GOT3 (cell line): Measurements from ENCODE around the gene FBXO9.
"Not testable (repeated sequence)": the region's sequence is repeated elsewhere in the genome, so short reads cannot be mapped to it uniquely, and the experiment has no call there.

Experiments used
- DNase-seq: peaks from one replicate; lab custom pipeline; 2025; ENCODE audit warnings: mixed read lengths; lab: John Stamatoyannopoulos, UW

FBXO9 gene

DNA sequence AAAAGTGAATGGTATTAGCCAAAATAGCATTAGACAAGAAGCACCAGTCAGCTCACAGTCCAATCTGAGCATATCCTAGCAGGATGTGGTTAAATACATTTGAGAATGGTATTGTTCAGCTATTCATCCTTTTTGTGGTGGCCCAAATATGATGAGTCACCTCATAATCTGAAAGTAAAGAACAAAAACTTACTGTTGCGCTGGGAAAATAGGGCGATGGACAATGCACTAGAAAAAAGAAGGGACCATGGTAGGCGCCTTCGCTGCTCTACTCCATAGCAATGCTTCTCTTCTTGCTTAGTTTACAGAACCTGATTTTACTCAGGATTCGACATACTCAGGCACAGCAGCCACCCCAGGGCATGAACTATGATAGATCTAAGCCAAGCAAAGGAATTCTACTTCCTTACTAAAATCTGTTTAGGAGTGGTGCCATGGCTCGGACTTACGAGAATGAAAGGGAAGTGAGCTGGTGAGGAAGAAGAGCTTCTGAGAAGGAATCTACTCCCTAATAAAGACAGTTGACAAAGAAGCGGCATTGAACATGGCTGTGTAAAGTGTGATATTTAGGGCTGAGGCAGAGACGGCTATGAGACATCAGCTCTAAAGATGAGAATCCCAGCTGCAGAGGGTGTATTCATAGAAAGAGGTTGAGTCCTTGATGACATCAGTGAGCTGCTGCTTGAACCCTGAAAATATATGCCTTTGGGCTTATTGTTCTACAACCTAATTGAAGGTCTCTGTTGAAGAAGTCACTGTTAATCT lies 16.6 kb upstream of the FBXO9 start:
- no peak for DNase-seq

GRCh38 chr6:53049415-53049814 lies 15.8 kb upstream of the FBXO9 start:
- no peak for DNase-seq

DNA sequence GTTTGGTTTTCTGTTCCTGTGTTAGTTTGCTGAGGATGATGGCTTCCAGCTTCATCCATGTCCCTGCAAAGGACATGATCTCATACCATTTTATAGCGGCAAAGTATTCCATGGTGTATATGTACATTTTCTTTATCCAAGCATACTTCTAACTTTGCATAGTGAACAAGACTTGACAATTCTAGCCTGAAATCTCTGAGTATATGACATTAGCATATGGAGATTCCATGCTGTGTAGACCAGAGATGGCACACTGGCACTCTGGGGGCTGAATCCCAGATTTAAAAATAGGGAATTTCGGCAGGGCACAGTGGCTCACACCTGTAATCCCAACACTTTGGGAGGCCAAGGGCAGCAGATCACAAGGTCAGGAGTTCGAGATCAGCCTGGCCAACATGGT lies 13.1 kb upstream of the FBXO9 start:
- not testable (repeated sequence) for DNase-seq

- no peak for DNase-seq
Observed at GRCh38 chr6:53054532-53054931, 10.7 kb upstream of the FBXO9 start.

- DNase-seq, result no peak
Observed at GRCh38 chr6:53055873-53056272, 9.3 kb upstream of the FBXO9 start.

GRCh38 chr6:53056273-53056672 lies 8.9 kb upstream of the FBXO9 start:
- DNase-seq, result no peak

DNA sequence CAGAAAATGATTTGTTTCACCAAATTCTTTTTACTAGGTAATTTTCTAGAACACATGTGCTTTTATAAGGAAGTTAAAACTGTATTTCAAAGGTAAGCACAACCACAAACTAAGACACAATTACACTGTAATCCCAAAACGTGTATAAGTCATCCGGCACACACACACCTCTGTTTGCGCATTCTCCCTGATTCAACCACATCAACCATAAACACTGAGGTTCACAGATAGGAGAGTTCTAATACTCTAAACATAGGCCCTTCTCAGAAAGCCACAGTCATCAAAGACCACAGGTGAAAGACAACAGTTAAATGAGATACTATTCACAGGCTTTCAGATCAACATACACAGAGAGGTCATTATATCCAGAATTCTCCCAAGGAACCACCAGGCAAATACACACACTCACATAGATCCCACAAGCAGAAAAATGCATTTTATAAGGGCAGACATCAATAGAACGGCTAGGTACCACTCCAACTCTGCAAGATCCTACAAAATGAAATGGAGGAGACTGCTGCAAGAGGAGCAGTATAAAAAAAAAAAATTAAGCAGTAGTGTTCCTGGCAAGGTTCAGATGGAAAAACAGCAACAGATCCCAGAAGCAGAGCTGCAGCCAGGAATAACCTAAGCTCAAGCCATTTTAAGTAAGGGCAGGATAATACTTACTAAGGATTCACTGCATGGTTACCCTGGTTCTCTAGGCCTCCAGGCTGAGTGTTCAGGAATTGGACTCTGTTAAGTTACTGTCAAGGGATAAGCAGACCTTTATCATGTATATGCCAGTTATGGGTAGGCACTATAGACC lies 6.6 kb upstream of the FBXO9 start:
- no peak for DNase-seq

- DNase-seq, result no peak
Observed at GRCh38 chr6:53059648-53060589, 5.3 kb upstream of the FBXO9 start.

GRCh38 chr6:53062169-53062539 lies 3.0 kb upstream of the FBXO9 start:
- no peak for DNase-seq

- DNase-seq, result not testable (repeated sequence)
Observed at GRCh38 chr6:53064255-53064654, 949 bp upstream of the FBXO9 start.

DNA sequence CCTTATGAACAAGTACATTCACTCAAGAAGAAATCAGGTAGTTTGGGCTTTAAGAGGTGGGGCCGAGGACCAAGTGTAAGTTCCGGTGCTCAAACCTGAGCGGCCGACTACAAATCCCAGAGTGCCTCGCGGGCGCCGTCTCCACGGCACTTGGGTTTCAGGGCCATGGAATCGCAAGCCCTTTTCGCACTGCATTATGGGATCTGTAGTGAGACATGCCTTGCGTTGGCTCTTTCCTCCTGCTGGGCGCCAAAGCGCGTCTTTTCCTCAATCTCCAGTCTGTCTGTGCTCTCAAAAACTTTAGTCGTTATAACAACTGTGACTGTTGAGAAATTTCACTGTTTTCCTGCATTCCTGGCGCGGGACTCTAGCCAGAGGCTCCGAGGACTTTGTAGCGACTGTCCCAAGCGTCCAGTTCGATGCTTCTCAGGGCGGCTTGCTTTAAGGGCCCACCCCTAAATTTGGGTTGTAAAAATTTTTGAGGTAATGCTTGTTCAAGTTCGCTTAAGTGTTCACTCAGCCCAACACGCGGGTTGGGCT lies 408 bp upstream of the FBXO9 start:
- DNase-seq, result peak; percentile 83

- DNase-seq, result no peak
Observed at GRCh38 chr6:53066077-53066417, 843 bp downstream of the FBXO9 start.

GRCh38 chr6:53066874-53067706 lies 1.9 kb downstream of the FBXO9 start:
- no peak for DNase-seq

DNA sequence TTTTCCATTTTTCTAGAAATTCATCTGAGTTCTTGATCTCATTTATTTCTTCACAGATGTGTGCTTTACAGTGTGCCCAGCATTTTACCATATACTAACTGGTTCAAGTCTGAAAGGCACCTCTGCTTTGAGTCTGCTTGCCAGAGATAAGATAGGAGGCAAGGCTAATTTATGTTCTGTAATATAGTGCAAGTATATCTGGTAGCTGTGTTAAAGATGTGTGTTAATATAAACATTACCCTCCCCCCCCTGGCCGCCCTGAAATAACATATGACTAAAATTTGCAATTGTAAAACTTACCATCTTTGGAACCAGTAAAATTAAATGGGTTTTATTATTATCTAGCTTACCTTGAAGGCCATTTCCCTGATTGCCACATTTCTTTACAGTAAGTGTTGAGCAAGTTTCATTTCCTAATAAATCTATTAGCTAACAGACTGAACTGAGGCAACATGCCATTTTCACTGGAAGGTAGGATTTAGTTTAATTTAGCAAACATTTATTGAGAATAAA lies 2.7 kb downstream of the FBXO9 start:
- no peak for DNase-seq

- DNase-seq, result no peak
Observed at GRCh38 chr6:53069427-53069826, 4.2 kb downstream of the FBXO9 start.

GRCh38 chr6:53070806-53071205 lies 5.6 kb downstream of the FBXO9 start:
- no peak for DNase-seq

- no peak for DNase-seq
Observed at GRCh38 chr6:53074347-53074746, 9.1 kb downstream of the FBXO9 start.

GRCh38 chr6:53080813-53081212 lies 15.6 kb downstream of the FBXO9 start:
- DNase-seq, result no peak

DNA sequence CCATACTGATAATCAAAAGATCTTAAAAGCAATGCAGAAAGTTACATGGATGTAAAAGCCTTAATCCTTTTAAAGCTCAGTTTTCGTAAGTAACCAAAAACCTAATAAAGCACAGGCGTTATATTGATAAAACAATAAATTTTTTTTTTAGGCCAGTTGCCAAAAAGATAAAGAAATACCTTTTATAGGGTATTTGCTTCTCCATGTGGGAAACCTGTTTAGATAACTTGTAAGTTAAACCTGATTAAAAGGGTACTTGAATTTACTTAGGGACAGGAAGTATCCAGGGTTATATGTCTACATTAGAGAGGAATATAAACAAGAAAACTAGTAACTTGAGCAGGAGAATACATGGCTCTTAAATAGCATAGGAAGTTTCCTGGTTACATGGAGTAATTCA lies 21.1 kb downstream of the FBXO9 start:
- no peak for DNase-seq

DNA sequence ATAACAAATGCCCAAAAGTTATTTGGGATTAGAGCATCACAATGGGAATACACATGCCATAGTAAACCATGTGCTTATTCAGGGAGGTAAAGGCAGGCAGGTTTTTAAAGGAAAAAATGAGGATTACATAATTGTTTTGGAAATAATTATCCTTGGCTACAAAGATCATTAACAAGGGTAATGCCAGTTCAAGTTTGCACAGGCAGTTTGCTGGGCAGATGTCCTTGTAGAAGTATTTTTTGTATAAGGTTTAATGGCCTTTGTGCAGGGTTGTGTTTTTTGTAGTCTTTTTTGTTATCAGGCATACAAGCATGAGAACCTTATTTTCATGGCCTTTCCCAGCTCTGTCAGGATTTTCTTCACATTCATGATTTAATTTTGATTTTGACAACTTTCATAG lies 24.7 kb downstream of the FBXO9 start:
- no peak for DNase-seq

- peak; percentile 5 for DNase-seq
Observed at GRCh38 chr6:53090576-53090975, 25.4 kb downstream of the FBXO9 start.
